Prostate gland (tissue), 2 donors: Measurements from ENCODE around the gene FER. TPM values are rescaled to one million over a fixed set of nuclear protein-coding genes. Genes with fewer than 3 reads are reported as not detected.

Experiments used
- DNase-seq: peaks from one replicate; pipeline ENCODE4 v3.0.0-alpha.2; 2019; ENCODE audit warnings: low spot score
- H3K27ac ChIP-seq, 2 donors: fragments of 200-600 bp; sonication (generic); 2 replicates each; pipeline ENCODE4 v1.5.1; 2017 to 2019
- H3K27me3 ChIP-seq: fragments of 200-600 bp; sonication (generic); replicated peaks from 2 replicates; pipeline ENCODE4 v1.5.1; 2019; ENCODE audit not compliant: insufficient read depth
- H3K36me3 ChIP-seq, 2 donors: fragments of 200-600 bp; sonication (generic); 1 replicate in 1 of 2; 2 replicates in 1 of 2; pipeline versions ENCODE4 v1.5.1 to v1.8.1; 2017 to 2019
- H3K4me1 ChIP-seq: fragments of 200-600 bp; sonication (generic); replicated peaks from 2 replicates; pipeline ENCODE4 v1.5.1; 2019
- H3K4me3 ChIP-seq, 2 donors: fragments of 200-600 bp; sonication (generic); 2 replicates each; pipeline ENCODE4 v1.5.1; 2017 to 2019
- H3K9me3 ChIP-seq: fragments of 200-600 bp; sonication (generic); 2 replicates; pipeline ENCODE4 v1.5.1; 2017
- CTCF ChIP-seq, 4 experiments: fragments of 200-600 bp in 2 of 4; fragments of 450-650 bp in 2 of 4; sonication (generic) in 2 of 4; IDR thresholded peaks; 1 replicate in 3 of 4; 2 replicates in 1 of 4; pipeline ENCODE4 v1.5.1; 2016 to 2019; ENCODE audit warnings: antibody characterized with exemption in 4 of 4, mild to moderate bottlenecking in 2 of 4, moderate library complexity in 2 of 4
- POLR2A ChIP-seq: fragments of 450-650 bp; IDR thresholded peaks from one replicate; pipeline ENCODE4 v1.6.1; 2016; ENCODE audit warnings: antibody characterized with exemption, mild to moderate bottlenecking
- POLR2AphosphoS5 ChIP-seq: sonication (generic); formaldehyde crosslinking; IDR thresholded peaks from one replicate; pipeline ENCODE4 v1.6.1; 2017; ENCODE audit warnings: antibody characterized with exemption
- WGBS: methylation state at CpG from one replicate; pipeline ENCODE4 v1.1.5; 2018; 5-methylcytosine and 5-hydroxymethylcytosine counted together
- intact Hi-C: fragments of 100-400 bp; cut with DNase I; formaldehyde crosslinking; loops from one replicate; pipeline ENCODE4 v1.14.2; 2022
- total RNA-seq, 2 donors: library from RNA; depleted of rRNA; stranded (reverse); fragments of >200 nt; gene quantifications; one replicate each; pipeline ENCODE4 v1.1.0, GENCODE V29; 2016

FER gene
- total RNA-seq, 2 donors from 2014 or later, result 9.1 to 36.0 TPM

GRCh38 chr5:109029847-109030246 is 282.1 kb downstream of the FER start:
- TF ChIP-seq POLR2A, result no peak
- Histone ChIP-seq H3K4me3 (no peak overlapping the region), H3K9me3 (no peaks in the 10 kb centered on the region), H3K27ac (no peak overlapping the region), H3K36me3 (no peaks in the 10 kb centered on the region), H3K27me3 (no peaks in the 10 kb centered on the region), H3K4me1 (no peaks in the 10 kb centered on the region)
- 96% methylated on average over 1 of the region's 1 CpG for WGBS
- DNase-seq, result no peak
- intact Hi-C loops, result no loop called here

- no peaks in the 10 kb centered on the region for H3K27me3 ChIP-seq
- no peak for DNase-seq
- H3K27ac ChIP-seq, result no peak overlapping the region
- H3K9me3 ChIP-seq, result no peaks in the 10 kb centered on the region
- no peak overlapping the region for H3K4me3 ChIP-seq
- WGBS, result 83% methylated on average over 2 of the region's 2 CpGs
- H3K36me3 ChIP-seq, result no peaks in the 10 kb centered on the region
- intact Hi-C loops, result no loop called here
- no peaks in the 10 kb centered on the region for H3K4me1 ChIP-seq
- TF ChIP-seq POLR2A, result no peak
- no peak for TF ChIP-seq CTCF (IDR thresholded peaks at IDR 0.05)
- no peak for TF ChIP-seq POLR2AphosphoS5
Measured at GRCh38 chr5:109030360-109031143, 282.9 kb downstream of the FER start.

- intact Hi-C loops, result no loop called here
- no peaks in the 10 kb centered on the region for H3K4me1 ChIP-seq
- whole genome bisulfite sequencing, result 74% methylated on average over 1 of the region's 1 CpG
- no peaks in the 10 kb centered on the region for H3K36me3 ChIP-seq
- H3K4me3 ChIP-seq, result no peak overlapping the region
- no peak overlapping the region for H3K27ac ChIP-seq
- H3K9me3 ChIP-seq, result no peaks in the 10 kb centered on the region
- DNase-seq, result no peak
- no peaks in the 10 kb centered on the region for H3K27me3 ChIP-seq
- TF ChIP-seq CTCF (IDR thresholded peaks at IDR 0.05), result no peak
- TF ChIP-seq POLR2AphosphoS5, result no peak
- no peak for TF ChIP-seq POLR2A
Measured at GRCh38 chr5:109034306-109034705, 286.6 kb downstream of the FER start.

- Histone ChIP-seq H3K36me3 (no peaks in the 10 kb centered on the region), H3K27ac (no peak overlapping the region), H3K27me3 (no peaks in the 10 kb centered on the region), H3K4me3 (no peak overlapping the region), H3K9me3 (no peaks in the 10 kb centered on the region), H3K4me1 (no peaks in the 10 kb centered on the region)
- WGBS, result 78% methylated on average over 4 of the region's 4 CpGs
- intact Hi-C loops, result no loop called here
- TF ChIP-seq POLR2AphosphoS5 (no peak), CTCF (IDR thresholded peaks at IDR 0.05) (no peak), POLR2A (no peak)
- DNase-seq, result no peak
Measured at GRCh38 chr5:109035436-109035835, 287.7 kb downstream of the FER start.

GRCh38 chr5:109038209-109038840 is 290.6 kb downstream of the FER start:
- Histone ChIP-seq H3K36me3 (no peaks in the 10 kb centered on the region), H3K4me1 (no peaks in the 10 kb centered on the region), H3K9me3 (no peaks in the 10 kb centered on the region), H3K27ac (no peak overlapping the region), H3K27me3 (no peaks in the 10 kb centered on the region), H3K4me3 (no peak overlapping the region)
- TF ChIP-seq CTCF (IDR thresholded peaks at IDR 0.05) (no peak), POLR2A (no peak), POLR2AphosphoS5 (no peak)
- DNase-seq, result no peak
- intact Hi-C loops, result no loop called here
- 78% methylated on average over 2 of the region's 2 CpGs for WGBS
